Frontal cortex (tissue), 4 donors: ENCODE results near the gene UBQLNL. TPM values are rescaled to one million over a fixed set of nuclear protein-coding genes. Genes with fewer than 3 reads are reported as not detected.

Source experiments
- DNase-seq, 2 donors: peaks; one replicate each; pipeline ENCODE4 v3.0.0; 2012; ENCODE audit warnings: low spot score in 2 of 2
- FAIRE-seq: peaks from 2 replicates; lab custom pipeline; 2012; peaks lifted over from hg19 to GRCh38; lab: Jason Lieb, UNC
- total RNA-seq: library from RNA; depleted of rRNA; stranded (reverse); fragments of >200 nt; gene quantifications from one replicate; pipeline ENCODE4 v1.2.3, GENCODE V29; 2014
- donor health status: control.
- donor health status: control.
- donor health status: control.

UBQLNL gene
- under 0.01 TPM for total RNA-seq

- DNase-seq (no peak), FAIRE-seq (no peak)
These were observed at the start of gene UBQLNL for GRCh38 chr11:5516599-5516998. Gene UBQLNL (minus strand): TSS chr11:5516699. CDS start chr11:5516441, 258 bp downstream.

GRCh38 chr11:5564259-5565019 lies 47.9 kb upstream of the UBQLNL start:
- FAIRE-seq, result no peak

GRCh38 chr11:5557751-5558150 lies 41.3 kb upstream of the UBQLNL start:
- DNase-seq, result no peak
- FAIRE-seq, result no peak

More at GRCh38 chr11:5564259-5565019, 47.9 kb upstream of the UBQLNL start:
- no peak for DNase-seq

GRCh38 chr11:5556596-5557188 lies 40.2 kb upstream of the UBQLNL start:
- FAIRE-seq (no peak), DNase-seq (no peak)

- FAIRE-seq, result no peak
- DNase-seq, result no peak
These were observed 36.8 kb upstream of the UBQLNL start for GRCh38 chr11:5553343-5553742.

- DNase-seq (no peak), FAIRE-seq (no peak)
These were observed 34.1 kb upstream of the UBQLNL start for GRCh38 chr11:5550440-5551095.

- no peak for DNase-seq
- no peak for FAIRE-seq
These were observed 31.9 kb upstream of the UBQLNL start, which contains the start of gene OR52H1 for GRCh38 chr11:5548440-5548839. Gene OR52H1 (minus strand): TSS chr11:5548540. CDS start chr11:5545505, 3,035 bp downstream.

GRCh38 chr11:5547982-5548381 lies 31.5 kb upstream of the UBQLNL start:
- FAIRE-seq, result no peak
- no peak for DNase-seq

- DNase-seq, result no peak
- no peak for FAIRE-seq
These were observed 30.0 kb upstream of the UBQLNL start for GRCh38 chr11:5546457-5546856.

GRCh38 chr11:5541427-5541826 lies 24.9 kb upstream of the UBQLNL start:
- FAIRE-seq, result no peak
- DNase-seq, result no peak

GRCh38 chr11:5536482-5536881 lies 20.0 kb upstream of the UBQLNL start:
- DNase-seq, result no peak
- FAIRE-seq, result no peak

- no peak for FAIRE-seq
- no peak for DNase-seq
These were observed 17.5 kb upstream of the UBQLNL start for GRCh38 chr11:5534046-5534445.

- DNase-seq (no peak), FAIRE-seq (no peak)
These were observed 14.7 kb upstream of the UBQLNL start for GRCh38 chr11:5531053-5531831.

- DNase-seq (no peak), FAIRE-seq (no peak)
These were observed 12.0 kb upstream of the UBQLNL start for GRCh38 chr11:5528495-5528894.

GRCh38 chr11:5527716-5528115 lies 11.2 kb upstream of the UBQLNL start:
- DNase-seq (no peak), FAIRE-seq (no peak)

- FAIRE-seq, result no peak
- DNase-seq, result no peak
These were observed 8.3 kb upstream of the UBQLNL start for GRCh38 chr11:5524756-5525155.

GRCh38 chr11:5522308-5522707 lies 5.8 kb upstream of the UBQLNL start:
- no peak for DNase-seq
- FAIRE-seq, result no peak

- no peak for FAIRE-seq
- no peak for DNase-seq
These were observed 5.0 kb upstream of the UBQLNL start for GRCh38 chr11:5521540-5521939.

- FAIRE-seq (no peak), DNase-seq (no peak)
These were observed 1.7 kb downstream of the UBQLNL start for GRCh38 chr11:5514841-5515240.

GRCh38 chr11:5509803-5510202 lies 6.7 kb downstream of the UBQLNL start, which contains the start of gene UBQLN3:
Gene UBQLN3 (minus strand): TSS chr11:5509957. CDS start chr11:5509558, 399 bp downstream.
- no peak for DNase-seq
- no peak for FAIRE-seq
